Cardiac septum (tissue), 1 donor: ENCODE measurements around the gene RFLNA. TPM values are rescaled to one million over a fixed set of nuclear protein-coding genes. Genes with fewer than 3 reads are reported as not detected.

Experiments
- microRNA-seq: library from miRNA; unstranded; fragments of <30 nt; microRNA quantifications from one replicate; pipeline ENCODE4 v1.2.0, GENCODE V29; 2020
- total RNA-seq: library from RNA; stranded (reverse); fragmentation: NEBNext Ultra II Directional; extraction: Animal tissue kit (Norgen Biotek cat#: 25700); gene quantifications from one replicate; pipeline ENCODE4 v1.2.1, GENCODE V29; 2021
- donor health status: DM: no; HTN: no; CAD: no.

Gene RFLNA
- total RNA-seq, 1 donor from 2014 or later: not detected

Small RNA genes within 50 kb of the gene (microRNA-seq; reads per million reads assigned to microRNA genes)
- gene MIR6880: not detected
